ENCODE results near the gene PCDH1.
"Not testable (repeated sequence)": the region's sequence is repeated elsewhere in the genome, so short reads cannot be mapped to it uniquely, and the experiment has no call there.

GRCh38 chr5:141820686-141821085 lies 57.5 kb downstream of the PCDH1 start:
- not testable (repeated sequence) for TF ChIP-seq CTCF (IDR thresholded peaks at IDR 0.05; ENCODE audit: low read length); EZH2 (IDR thresholded peaks at IDR 0.05; ENCODE audit: borderline replicate concordance, low read length)

Measured in OCI-LY1 (cell line).